ENCODE data around the gene SPEG.

SPEG gene

GRCh38 chr2:219426068-219426443 is 8.6 kb upstream of the SPEG start:
- FAIRE-seq, result no peak

GRCh38 chr2:219426534-219427136 is 8.0 kb upstream of the SPEG start:
- FAIRE-seq, result no peak

- FAIRE-seq, result no peak
Measured at GRCh38 chr2:219428469-219428868, 6.2 kb upstream of the SPEG start.

GRCh38 chr2:219429958-219430606 is 4.6 kb upstream of the SPEG start:
- no peak for FAIRE-seq

GRCh38 chr2:219430633-219431615 is 3.7 kb upstream of the SPEG start:
- FAIRE-seq, result no peak

GRCh38 chr2:219433666-219434467 is 776 bp upstream of the SPEG start:
- FAIRE-seq, result no peak

- no peak for FAIRE-seq
Measured at GRCh38 chr2:219434468-219434717, 250 bp upstream of the SPEG start.

GRCh38 chr2:219435701-219436100 is 1.1 kb downstream of the SPEG start:
- no peak for FAIRE-seq

- no peak for FAIRE-seq
Measured at GRCh38 chr2:219436491-219436890, 1.8 kb downstream of the SPEG start.

GRCh38 chr2:219437141-219437540 is 2.5 kb downstream of the SPEG start:
- FAIRE-seq, result no peak

GRCh38 chr2:219437690-219438206 is 3.1 kb downstream of the SPEG start:
- FAIRE-seq, result no peak

GRCh38 chr2:219438453-219438852 is 3.8 kb downstream of the SPEG start:
- FAIRE-seq, result no peak

GRCh38 chr2:219439506-219439905 is 4.9 kb downstream of the SPEG start:
- no peak for FAIRE-seq

GRCh38 chr2:219440388-219441256 is 6.0 kb downstream of the SPEG start:
- FAIRE-seq, result no peak

- FAIRE-seq, result no peak
Measured at GRCh38 chr2:219441451-219442255, 7.0 kb downstream of the SPEG start.

GRCh38 chr2:219442256-219443015 is 7.8 kb downstream of the SPEG start:
- FAIRE-seq, result no peak

- no peak for FAIRE-seq
Measured at GRCh38 chr2:219443016-219443696, 8.5 kb downstream of the SPEG start.

- no peak for FAIRE-seq
Measured at GRCh38 chr2:219443697-219444023, 9.0 kb downstream of the SPEG start.

GRCh38 chr2:219444566-219445091 is 10.0 kb downstream of the SPEG start:
- no peak for FAIRE-seq

GRCh38 chr2:219445220-219445640 is 10.6 kb downstream of the SPEG start:
- FAIRE-seq, result no peak
